Hepatocyte (in vitro differentiated cells): ENCODE data around the gene TESK2.

Source experiments
- EZH2 ChIP-seq: fragments of 200-600 bp; sonication (generic); IDR thresholded peaks from 2 replicates; pipeline ENCODE4 v1.6.1; 2016; ENCODE audit warnings: antibody characterized with exemption, mild to moderate bottlenecking, borderline replicate concordance
- TF ChIP-seq, protein P1 (sequence below): fragments of 200-600 bp; sonication (generic); IDR thresholded peaks from 2 replicates; pipeline ENCODE4 v1.5.1; 2016; ENCODE audit warnings: antibody characterized with exemption, mild to moderate bottlenecking; ENCODE audit not compliant: poor library complexity

DNA sequence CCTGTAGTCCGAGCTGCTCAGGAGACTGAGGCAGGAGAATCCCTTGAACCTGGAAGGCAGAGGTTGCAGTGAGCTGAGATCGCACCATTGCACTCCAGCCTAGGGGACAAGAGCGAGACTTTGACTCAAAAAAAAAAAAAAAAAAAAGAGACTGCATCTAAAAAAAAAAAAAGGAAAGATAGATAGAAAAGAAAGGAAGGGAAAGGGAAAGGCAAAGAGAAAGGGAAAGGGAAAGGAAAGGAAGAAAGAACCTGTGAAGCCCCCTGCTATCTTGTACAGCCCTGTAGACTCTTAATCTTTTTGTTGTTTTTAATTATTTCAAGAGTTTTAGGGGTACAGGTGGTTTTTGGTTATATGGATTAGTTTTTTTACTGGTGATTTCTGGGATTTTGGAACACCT lies 104.7 kb downstream of the TESK2 start:
- TF ChIP-seq, protein P1, sequence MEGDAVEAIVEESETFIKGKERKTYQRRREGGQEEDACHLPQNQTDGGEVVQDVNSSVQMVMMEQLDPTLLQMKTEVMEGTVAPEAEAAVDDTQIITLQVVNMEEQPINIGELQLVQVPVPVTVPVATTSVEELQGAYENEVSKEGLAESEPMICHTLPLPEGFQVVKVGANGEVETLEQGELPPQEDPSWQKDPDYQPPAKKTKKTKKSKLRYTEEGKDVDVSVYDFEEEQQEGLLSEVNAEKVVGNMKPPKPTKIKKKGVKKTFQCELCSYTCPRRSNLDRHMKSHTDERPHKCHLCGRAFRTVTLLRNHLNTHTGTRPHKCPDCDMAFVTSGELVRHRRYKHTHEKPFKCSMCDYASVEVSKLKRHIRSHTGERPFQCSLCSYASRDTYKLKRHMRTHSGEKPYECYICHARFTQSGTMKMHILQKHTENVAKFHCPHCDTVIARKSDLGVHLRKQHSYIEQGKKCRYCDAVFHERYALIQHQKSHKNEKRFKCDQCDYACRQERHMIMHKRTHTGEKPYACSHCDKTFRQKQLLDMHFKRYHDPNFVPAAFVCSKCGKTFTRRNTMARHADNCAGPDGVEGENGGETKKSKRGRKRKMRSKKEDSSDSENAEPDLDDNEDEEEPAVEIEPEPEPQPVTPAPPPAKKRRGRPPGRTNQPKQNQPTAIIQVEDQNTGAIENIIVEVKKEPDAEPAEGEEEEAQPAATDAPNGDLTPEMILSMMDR = no peak
- no peak for TF ChIP-seq EZH2
